ENCODE results near the gene CTAG2. TPM values are rescaled to one million over a fixed set of nuclear protein-coding genes. Genes with fewer than 3 reads are reported as not detected.
A peak's percentile ranks its signal among the peaks of the same experiment; 100 is the strongest.

The CTAG2 gene
- total RNA-seq, 1 donor from 2014 or later: not detected

- Mint-ChIP-seq H3K27me3 (ENCODE audit: unreplicated experiment) (peaks cover 3% of the 10 kb centered on the region), H3K36me3 (ENCODE audit: unreplicated experiment) (no peaks in the 10 kb centered on the region), H3K4me3 (ENCODE audit: unreplicated experiment) (no peak overlapping the region), H3K27ac (ENCODE audit: unreplicated experiment) (no peak overlapping the region), H3K9me3 (ENCODE audit: unreplicated experiment) (no peaks in the 10 kb centered on the region), H3K4me1 (ENCODE audit: unreplicated experiment) (no peaks in the 10 kb centered on the region)
- DNase-seq (ENCODE audit: extremely low spot score, unreplicated experiment): peak; percentile 70
- no peak for TF ChIP-seq CTCF (IDR thresholded peaks at IDR 0.05)
Observed at GRCh38 chrX:154657226-154657805, 3.9 kb upstream of the CTAG2 start.

- DNase-seq (ENCODE audit: extremely low spot score, unreplicated experiment): peak; percentile 81
- no peak overlapping the region for H3K4me3 Mint-ChIP-seq (ENCODE audit: unreplicated experiment)
- no peak overlapping the region for H3K27ac Mint-ChIP-seq (ENCODE audit: unreplicated experiment)
- no peaks in the 10 kb centered on the region for H3K9me3 Mint-ChIP-seq (ENCODE audit: unreplicated experiment)
- H3K27me3 Mint-ChIP-seq (ENCODE audit: unreplicated experiment): no peaks in the 10 kb centered on the region
- no peaks in the 10 kb centered on the region for H3K4me1 Mint-ChIP-seq (ENCODE audit: unreplicated experiment)
- no peak for TF ChIP-seq CTCF (IDR thresholded peaks at IDR 0.05)
- no peaks in the 10 kb centered on the region for H3K36me3 Mint-ChIP-seq (ENCODE audit: unreplicated experiment)
Observed at GRCh38 chrX:154655786-154656185, 2.4 kb upstream of the CTAG2 start.

- no peaks in the 10 kb centered on the region for H3K27me3 Mint-ChIP-seq (ENCODE audit: unreplicated experiment)
Observed at GRCh38 chrX:154655346-154655745, 2.0 kb upstream of the CTAG2 start.

GRCh38 chrX:154654925-154655324 is 1.5 kb upstream of the CTAG2 start:
- no peak overlapping the region for H3K4me3 Mint-ChIP-seq (ENCODE audit: unreplicated experiment)
- peak; percentile 49 for DNase-seq (ENCODE audit: extremely low spot score, unreplicated experiment)
- no peaks in the 10 kb centered on the region for H3K36me3 Mint-ChIP-seq (ENCODE audit: unreplicated experiment)
- no peak overlapping the region for H3K27ac Mint-ChIP-seq (ENCODE audit: unreplicated experiment)
- H3K9me3 Mint-ChIP-seq (ENCODE audit: unreplicated experiment): no peaks in the 10 kb centered on the region
- H3K27me3 Mint-ChIP-seq (ENCODE audit: unreplicated experiment): no peaks in the 10 kb centered on the region
- peaks cover 6% of the 10 kb centered on the region for H3K4me1 Mint-ChIP-seq (ENCODE audit: unreplicated experiment)
- TF ChIP-seq CTCF (IDR thresholded peaks at IDR 0.05): no peak

More at GRCh38 chrX:154655346-154655745, 2.0 kb upstream of the CTAG2 start:
- no peaks in the 10 kb centered on the region for H3K9me3 Mint-ChIP-seq (ENCODE audit: unreplicated experiment)
- H3K4me3 Mint-ChIP-seq (ENCODE audit: unreplicated experiment): no peak overlapping the region
- H3K4me1 Mint-ChIP-seq (ENCODE audit: unreplicated experiment): peaks cover 2% of the 10 kb centered on the region
- peak; percentile 63 for DNase-seq (ENCODE audit: extremely low spot score, unreplicated experiment)
- no peaks in the 10 kb centered on the region for H3K36me3 Mint-ChIP-seq (ENCODE audit: unreplicated experiment)
- no peak overlapping the region for H3K27ac Mint-ChIP-seq (ENCODE audit: unreplicated experiment)
- no peak for TF ChIP-seq CTCF (IDR thresholded peaks at IDR 0.05)

- H3K27me3 Mint-ChIP-seq (ENCODE audit: unreplicated experiment): no peaks in the 10 kb centered on the region
- peak; percentile 46 for DNase-seq (ENCODE audit: extremely low spot score, unreplicated experiment)
- H3K36me3 Mint-ChIP-seq (ENCODE audit: unreplicated experiment): no peaks in the 10 kb centered on the region
- H3K4me3 Mint-ChIP-seq (ENCODE audit: unreplicated experiment): no peak overlapping the region
- H3K27ac Mint-ChIP-seq (ENCODE audit: unreplicated experiment): no peak overlapping the region
- TF ChIP-seq CTCF (IDR thresholded peaks at IDR 0.05): no peak
- H3K9me3 Mint-ChIP-seq (ENCODE audit: unreplicated experiment): no peaks in the 10 kb centered on the region
- peaks cover 11% of the 10 kb centered on the region for H3K4me1 Mint-ChIP-seq (ENCODE audit: unreplicated experiment)
Observed at GRCh38 chrX:154654372-154654771, 993 bp upstream of the CTAG2 start.
